Measurements from ENCODE around the gene PNMA6A. TPM values are rescaled to one million over a fixed set of nuclear protein-coding genes. Genes with fewer than 3 reads are reported as not detected.
"Not testable (repeated sequence)": the region's sequence is repeated elsewhere in the genome, so short reads cannot be mapped to it uniquely, and the experiment has no call there.

The PNMA6A gene
- total RNA-seq (1 to 10 TPM; 2.0 to 3.6 TPM), polyA plus RNA-seq (1 to 10 TPM in 1 of 2 donors, under 1 TPM in 1; 0.87 to 1.8 TPM)
- long read RNA-seq, donor 1, partial matches to known transcripts: 0 of 2 reads
- long read RNA-seq, donor 1, other reads (novel, unspliced or antisense): 0 of 2 reads
- long read RNA-seq, donor 2: 0 reads
- long read RNA-seq, donor 3, partial matches to known transcripts: 0 of 1 reads
- long read RNA-seq, donor 3, other reads (novel, unspliced or antisense): 0 of 1 reads
- long read RNA-seq, donor 4: 0 reads
- long read RNA-seq, donor 5, partial matches to known transcripts: 0 of 1 reads
- long read RNA-seq, donor 5, other reads (novel, unspliced or antisense): 0 of 1 reads

GRCh38 chrX:153071909-153072583, at the start of gene PNMA6A:
Gene PNMA6A, plus strand, starts transcription at chrX:153072454. Its CDS starts 609 bp downstream, at chrX:153073063.
- not testable (repeated sequence) for H3K9ac ChIP-seq (ENCODE audit: insufficient read depth in 1 of 2, low read length in 2 of 2); H3K36me3 ChIP-seq (ENCODE audit: control insufficient read depth in 4 of 4, insufficient read depth in 4 of 4, low read length in 4 of 4); DNase-seq; H3K4me3 ChIP-seq; H3K27me3 ChIP-seq (ENCODE audit: control insufficient read depth in 3 of 3, insufficient read depth in 3 of 3, low read length in 2 of 3); H3K9me3 ChIP-seq (ENCODE audit: control insufficient read depth in 4 of 4, insufficient read depth in 3 of 4, low read length in 3 of 4); H3K27ac ChIP-seq (ENCODE audit: low read depth in 1 of 2, low read length in 1 of 2); H3K4me1 ChIP-seq (ENCODE audit: control insufficient read depth in 5 of 5, insufficient read depth in 5 of 5, low read length in 5 of 5)
- no CpG with 5 or more reads among the region's 76 CpGs for WGBS, 2 donors
- peak; percentile 37 for ATAC-seq (ENCODE audit: insufficient read depth, low FRiP score)

GRCh38 chrX:153026501-153026900, 45.8 kb upstream of the PNMA6A start:
- not testable (repeated sequence) for H3K9ac ChIP-seq (ENCODE audit: insufficient read depth in 1 of 2, low read length in 2 of 2); H3K4me1 ChIP-seq (ENCODE audit: control insufficient read depth in 5 of 5, insufficient read depth in 5 of 5, low read length in 5 of 5); DNase-seq; H3K4me3 ChIP-seq; ATAC-seq (ENCODE audit: insufficient read depth, low FRiP score); H3K9me3 ChIP-seq (ENCODE audit: control insufficient read depth in 4 of 4, insufficient read depth in 3 of 4, low read length in 3 of 4); H3K27ac ChIP-seq (ENCODE audit: low read depth in 1 of 2, low read length in 1 of 2); H3K36me3 ChIP-seq (ENCODE audit: control insufficient read depth in 4 of 4, insufficient read depth in 4 of 4, low read length in 4 of 4); H3K27me3 ChIP-seq (ENCODE audit: control insufficient read depth in 3 of 3, insufficient read depth in 3 of 3, low read length in 2 of 3)
- 67 to 88% methylated on average over 1 to 2 of the region's 2 CpGs for WGBS, 2 donors

- not testable (repeated sequence) for H3K27ac ChIP-seq (ENCODE audit: low read depth in 1 of 2, low read length in 1 of 2); DNase-seq; H3K9me3 ChIP-seq (ENCODE audit: control insufficient read depth in 4 of 4, insufficient read depth in 3 of 4, low read length in 3 of 4); ATAC-seq (ENCODE audit: insufficient read depth, low FRiP score); H3K27me3 ChIP-seq (ENCODE audit: control insufficient read depth in 3 of 3, insufficient read depth in 3 of 3, low read length in 2 of 3); H3K9ac ChIP-seq (ENCODE audit: insufficient read depth in 1 of 2, low read length in 2 of 2); H3K4me3 ChIP-seq; H3K36me3 ChIP-seq (ENCODE audit: control insufficient read depth in 4 of 4, insufficient read depth in 4 of 4, low read length in 4 of 4); H3K4me1 ChIP-seq (ENCODE audit: control insufficient read depth in 5 of 5, insufficient read depth in 5 of 5, low read length in 5 of 5)
- 75 to 81% methylated on average over 4 to 11 of the region's 11 CpGs for WGBS, 2 donors
Measured at GRCh38 chrX:153028487-153028886, 43.8 kb upstream of the PNMA6A start.

DNA sequence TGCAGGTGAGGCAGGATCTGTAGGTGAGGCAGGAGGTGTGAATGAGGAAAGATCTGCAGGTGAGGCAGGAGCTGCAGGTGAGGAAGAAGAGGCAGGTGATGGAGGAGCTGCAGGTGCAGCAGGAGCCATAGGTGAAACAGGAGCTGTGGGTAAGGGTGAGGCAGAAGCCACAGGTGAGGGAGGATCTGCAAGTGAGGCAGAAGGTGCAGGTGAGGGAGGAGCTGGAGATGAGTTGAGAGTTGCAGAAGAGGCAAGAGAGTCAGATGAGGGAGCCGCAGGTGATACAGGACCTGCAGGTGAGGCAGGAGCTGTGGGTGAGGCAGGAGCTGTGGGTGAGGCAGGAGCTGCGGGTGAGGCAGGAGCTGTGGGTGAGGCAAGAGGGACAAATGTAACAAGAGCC, 43.1 kb upstream of the PNMA6A start:
- Histone ChIP-seq H3K27ac (ENCODE audit: low read depth in 1 of 2, low read length in 1 of 2) (no peak overlapping the region), H3K4me1 (ENCODE audit: control insufficient read depth in 5 of 5, insufficient read depth in 5 of 5, low read length in 5 of 5) (peaks cover 0 to 3% (median 0%) of the 10 kb centered on the region in 5 donors), H3K4me3 (no peak overlapping the region), H3K9me3 (ENCODE audit: control insufficient read depth in 4 of 4, insufficient read depth in 3 of 4, low read length in 3 of 4) (peaks cover 0 to 6% (median under 1%) of the 10 kb centered on the region in 4 donors), H3K27me3 (ENCODE audit: control insufficient read depth in 3 of 3, insufficient read depth in 3 of 3, low read length in 2 of 3) (peaks cover 0 to 5% (median 0%) of the 10 kb centered on the region in 3 donors), H3K9ac (ENCODE audit: insufficient read depth in 1 of 2, low read length in 2 of 2) (no peak overlapping the region), H3K36me3 (ENCODE audit: control insufficient read depth in 4 of 4, insufficient read depth in 4 of 4, low read length in 4 of 4) (no peaks in the 10 kb centered on the region)
- no peak for DNase-seq
- whole genome bisulfite sequencing, 2 donors: 80 to 88% methylated on average over 1 to 2 of the region's 2 CpGs
- ATAC-seq (ENCODE audit: insufficient read depth, low FRiP score): no peak
- no peak for TF ChIP-seq CTCF (IDR thresholded peaks at IDR 0.05; ENCODE audit: control extremely low read depth, extremely low read depth)

DNA sequence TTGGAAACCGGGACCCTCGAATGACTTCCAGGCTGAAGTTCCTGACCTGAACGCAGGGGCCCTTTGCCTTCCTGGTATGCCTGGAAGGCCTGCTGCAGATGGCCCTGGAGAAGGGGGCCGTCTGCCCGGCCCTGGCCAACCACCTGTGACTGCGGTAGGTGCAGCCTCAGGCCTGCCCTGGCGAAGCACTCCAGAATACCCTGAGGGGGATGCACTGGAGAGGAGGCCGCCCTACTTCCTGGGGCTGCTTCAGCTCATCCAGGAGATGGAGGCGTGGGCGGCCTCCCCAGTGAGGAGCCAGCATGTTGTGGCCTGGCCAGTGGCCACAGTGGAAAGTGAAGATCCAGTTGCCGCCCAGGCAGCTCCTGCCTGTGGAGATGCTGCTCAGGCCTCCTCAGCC, 42.4 kb upstream of the PNMA6A start:
- ATAC-seq (ENCODE audit: insufficient read depth, low FRiP score): no peak
- 89% methylated on average over 6 to 11 of the region's 11 CpGs for whole genome bisulfite sequencing, 2 donors
- H3K4me3 ChIP-seq: no peak overlapping the region
- no peaks in the 10 kb centered on the region for H3K36me3 ChIP-seq (ENCODE audit: control insufficient read depth in 4 of 4, insufficient read depth in 4 of 4, low read length in 4 of 4)
- H3K27ac ChIP-seq (ENCODE audit: low read depth in 1 of 2, low read length in 1 of 2): no peak overlapping the region
- H3K4me1 ChIP-seq (ENCODE audit: control insufficient read depth in 5 of 5, insufficient read depth in 5 of 5, low read length in 5 of 5): peaks cover 0 to 3% (median 0%) of the 10 kb centered on the region in 5 donors
- peaks cover 0 to 6% (median under 1%) of the 10 kb centered on the region in 4 donors for H3K9me3 ChIP-seq (ENCODE audit: control insufficient read depth in 4 of 4, insufficient read depth in 3 of 4, low read length in 3 of 4)
- H3K27me3 ChIP-seq (ENCODE audit: control insufficient read depth in 3 of 3, insufficient read depth in 3 of 3, low read length in 2 of 3): peaks cover 0 to 5% (median 0%) of the 10 kb centered on the region in 3 donors
- H3K9ac ChIP-seq (ENCODE audit: insufficient read depth in 1 of 2, low read length in 2 of 2): no peak overlapping the region
- TF ChIP-seq CTCF (IDR thresholded peaks at IDR 0.05; ENCODE audit: control extremely low read depth, extremely low read depth): no peak
- no peak for DNase-seq
